GM10266 (cell line): ENCODE measurements around the gene FPGS.

Experiments used
- DNase-seq: peaks from one replicate; pipeline ENCODE4 v3.0.0; 2012; ENCODE audit errors: extremely low spot score
- TF ChIP-seq, protein P1 (sequence below): IDR thresholded peaks from 2 replicates; pipeline ENCODE4 v1.5.1; 2012; ENCODE audit warnings: mild to moderate bottlenecking, low read depth; ENCODE audit not compliant: control insufficient read depth, insufficient read depth; ENCODE audit errors: missing control alignments

FPGS gene

DNA sequence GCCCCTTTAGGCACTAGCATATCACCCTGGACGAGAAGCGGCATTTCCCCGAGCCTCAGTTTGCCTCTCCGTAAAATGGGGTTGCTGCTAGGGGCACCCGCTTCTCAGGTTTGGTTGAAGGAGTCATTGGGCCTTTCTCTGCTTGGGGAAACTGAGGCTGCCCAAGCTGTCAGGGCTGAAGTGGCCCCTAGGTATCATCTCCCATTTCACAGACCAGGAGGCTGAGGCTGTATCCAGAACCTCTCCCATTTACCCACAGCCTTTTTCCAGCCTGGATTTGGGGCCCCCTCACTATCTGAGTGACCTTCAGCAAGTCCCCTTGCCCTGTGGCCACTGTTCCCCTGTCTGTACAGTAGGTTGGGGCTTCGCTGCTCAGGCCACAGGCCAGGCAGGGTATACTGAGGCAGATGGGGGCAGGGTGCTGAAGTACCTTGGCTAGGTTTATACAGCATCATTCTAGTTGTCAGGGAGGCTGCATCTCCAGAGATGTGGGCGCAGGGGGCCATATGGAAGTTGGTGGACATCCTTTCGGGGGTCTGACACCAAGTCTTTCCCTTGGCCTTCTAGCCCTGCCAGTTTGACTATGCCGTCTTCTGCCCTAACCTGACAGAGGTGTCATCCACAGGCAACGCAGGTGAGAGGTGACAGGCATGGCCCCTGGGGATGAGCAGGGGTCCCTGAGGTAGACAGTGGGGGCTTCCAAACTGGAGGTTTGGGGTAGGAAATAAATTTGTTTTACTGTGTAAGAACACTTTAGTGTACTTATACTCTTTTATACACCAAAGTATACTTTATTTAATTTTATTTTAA is 7.9 kb downstream of the FPGS start:
- TF ChIP-seq, protein P1, sequence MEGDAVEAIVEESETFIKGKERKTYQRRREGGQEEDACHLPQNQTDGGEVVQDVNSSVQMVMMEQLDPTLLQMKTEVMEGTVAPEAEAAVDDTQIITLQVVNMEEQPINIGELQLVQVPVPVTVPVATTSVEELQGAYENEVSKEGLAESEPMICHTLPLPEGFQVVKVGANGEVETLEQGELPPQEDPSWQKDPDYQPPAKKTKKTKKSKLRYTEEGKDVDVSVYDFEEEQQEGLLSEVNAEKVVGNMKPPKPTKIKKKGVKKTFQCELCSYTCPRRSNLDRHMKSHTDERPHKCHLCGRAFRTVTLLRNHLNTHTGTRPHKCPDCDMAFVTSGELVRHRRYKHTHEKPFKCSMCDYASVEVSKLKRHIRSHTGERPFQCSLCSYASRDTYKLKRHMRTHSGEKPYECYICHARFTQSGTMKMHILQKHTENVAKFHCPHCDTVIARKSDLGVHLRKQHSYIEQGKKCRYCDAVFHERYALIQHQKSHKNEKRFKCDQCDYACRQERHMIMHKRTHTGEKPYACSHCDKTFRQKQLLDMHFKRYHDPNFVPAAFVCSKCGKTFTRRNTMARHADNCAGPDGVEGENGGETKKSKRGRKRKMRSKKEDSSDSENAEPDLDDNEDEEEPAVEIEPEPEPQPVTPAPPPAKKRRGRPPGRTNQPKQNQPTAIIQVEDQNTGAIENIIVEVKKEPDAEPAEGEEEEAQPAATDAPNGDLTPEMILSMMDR = no peak
- no peak for DNase-seq

DNA sequence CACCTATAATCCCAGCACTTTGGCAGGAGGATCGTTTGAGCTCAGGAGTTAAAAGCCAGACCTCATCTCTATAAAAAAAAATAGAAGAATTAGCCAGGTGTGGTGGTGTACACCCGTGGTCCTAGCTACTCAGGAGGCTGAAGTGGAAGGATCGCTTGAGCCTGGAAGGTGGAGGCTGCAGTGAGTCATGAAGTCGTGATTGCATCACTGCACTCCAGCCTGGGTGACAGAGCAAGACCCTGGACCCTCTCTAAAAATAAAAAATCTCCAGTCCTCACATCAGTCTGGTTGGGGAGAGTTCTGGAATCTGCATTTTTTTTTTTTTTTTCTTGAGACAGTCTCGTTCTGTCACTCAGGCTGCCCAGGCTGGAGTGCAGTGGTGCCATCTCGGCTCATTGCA is 9.3 kb downstream of the FPGS start:
- TF ChIP-seq, protein P1 = no peak
- no peak for DNase-seq

DNA sequence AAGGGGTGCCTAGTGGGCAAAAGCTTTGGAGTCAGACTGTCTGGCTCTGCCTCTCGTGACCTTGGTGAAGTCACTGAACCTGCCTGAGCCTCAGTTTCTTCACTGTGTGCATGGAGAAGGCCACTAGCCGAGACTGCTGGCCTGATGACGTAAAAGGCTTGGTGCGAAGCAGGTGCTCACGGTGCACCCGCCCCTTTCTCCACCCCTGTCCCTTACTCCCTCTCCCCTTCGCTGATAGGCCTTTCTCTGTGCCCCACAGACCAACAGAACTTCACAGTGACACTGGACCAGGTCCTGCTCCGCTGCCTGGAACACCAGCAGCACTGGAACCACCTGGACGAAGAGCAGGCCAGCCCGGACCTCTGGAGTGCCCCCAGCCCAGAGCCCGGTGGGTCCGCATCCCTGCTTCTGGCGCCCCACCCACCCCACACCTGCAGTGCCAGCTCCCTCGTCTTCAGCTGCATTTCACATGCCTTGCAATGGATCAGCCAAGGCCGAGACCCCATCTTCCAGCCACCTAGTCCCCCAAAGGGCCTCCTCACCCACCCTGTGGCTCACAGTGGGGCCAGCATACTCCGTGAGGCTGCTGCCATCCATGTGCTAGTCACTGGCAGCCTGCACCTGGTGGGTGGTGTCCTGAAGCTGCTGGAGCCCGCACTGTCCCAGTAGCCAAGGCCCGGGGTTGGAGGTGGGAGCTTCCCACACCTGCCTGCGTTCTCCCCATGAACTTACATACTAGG is 10.4 kb downstream of the FPGS start:
- no peak for DNase-seq
- TF ChIP-seq, protein P1 = no peak

DNA sequence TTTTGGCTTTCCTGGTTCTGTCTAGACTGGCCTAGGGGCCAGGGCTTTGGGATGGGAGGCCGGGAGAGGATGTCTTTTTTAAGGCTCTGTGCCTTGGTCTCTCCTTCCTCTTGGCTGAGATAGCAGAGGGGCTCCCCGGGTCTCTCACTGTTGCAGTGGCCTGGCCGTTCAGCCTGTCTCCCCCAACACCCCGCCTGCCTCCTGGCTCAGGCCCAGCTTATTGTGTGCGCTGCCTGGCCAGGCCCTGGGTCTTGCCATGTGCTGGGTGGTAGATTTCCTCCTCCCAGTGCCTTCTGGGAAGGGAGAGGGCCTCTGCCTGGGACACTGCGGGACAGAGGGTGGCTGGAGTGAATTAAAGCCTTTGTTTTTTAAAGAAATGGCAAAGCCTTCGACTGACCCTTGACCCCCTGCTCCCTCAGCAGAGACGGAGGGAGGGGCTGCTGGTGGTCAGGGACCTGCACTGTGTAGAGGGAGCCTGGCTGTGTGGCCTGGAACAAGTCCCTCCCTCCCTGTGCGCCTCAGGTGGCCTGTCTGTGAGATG is 11.1 kb downstream of the FPGS start:
- TF ChIP-seq, protein P1 = no peak
- DNase-seq = no peak

DNA sequence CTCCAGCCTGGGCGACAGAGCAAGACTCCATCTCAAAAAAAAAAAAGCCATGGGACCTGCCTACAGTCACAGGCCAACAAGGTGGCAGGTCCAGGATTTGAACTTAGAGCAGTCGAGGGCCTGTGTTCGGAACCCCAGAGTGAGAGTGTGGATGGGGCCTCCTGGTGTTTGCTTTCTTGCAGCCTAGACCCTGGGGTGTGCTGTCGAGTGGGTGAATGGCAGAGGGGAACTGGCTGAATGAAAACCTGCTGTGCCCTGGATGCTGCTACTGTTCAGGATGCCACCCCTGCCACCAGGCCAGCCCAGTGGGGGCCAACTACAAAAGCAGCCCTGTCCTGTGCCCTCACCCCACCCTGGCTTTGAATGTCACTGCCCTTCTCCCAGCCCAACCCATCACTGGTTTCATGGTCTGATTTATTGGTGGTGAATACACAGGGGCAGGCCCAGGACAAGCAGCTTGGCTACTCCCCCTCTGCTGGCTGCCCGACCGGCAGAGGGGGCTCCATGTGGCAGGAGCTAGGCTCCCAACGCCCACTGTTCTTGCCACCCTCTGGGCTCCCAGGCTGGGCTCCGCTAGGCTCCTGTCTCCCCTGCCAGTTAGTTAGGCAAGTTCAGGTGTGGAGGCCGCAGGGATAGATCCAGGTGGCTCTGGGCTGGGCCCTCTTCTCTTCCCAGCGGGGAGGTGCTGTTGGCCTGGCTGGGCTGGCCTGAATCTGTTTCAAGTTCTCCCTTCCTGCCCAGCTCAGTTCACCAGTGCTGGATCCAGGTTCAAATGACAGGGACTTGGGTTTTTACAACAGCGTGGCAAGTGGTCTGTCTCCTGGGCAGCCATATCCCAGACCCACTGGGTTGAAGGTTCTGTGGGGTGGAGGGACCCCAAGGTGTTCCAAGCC is 12.2 kb downstream of the FPGS start:
- DNase-seq = no peak
- TF ChIP-seq, protein P1 = no peak

DNA sequence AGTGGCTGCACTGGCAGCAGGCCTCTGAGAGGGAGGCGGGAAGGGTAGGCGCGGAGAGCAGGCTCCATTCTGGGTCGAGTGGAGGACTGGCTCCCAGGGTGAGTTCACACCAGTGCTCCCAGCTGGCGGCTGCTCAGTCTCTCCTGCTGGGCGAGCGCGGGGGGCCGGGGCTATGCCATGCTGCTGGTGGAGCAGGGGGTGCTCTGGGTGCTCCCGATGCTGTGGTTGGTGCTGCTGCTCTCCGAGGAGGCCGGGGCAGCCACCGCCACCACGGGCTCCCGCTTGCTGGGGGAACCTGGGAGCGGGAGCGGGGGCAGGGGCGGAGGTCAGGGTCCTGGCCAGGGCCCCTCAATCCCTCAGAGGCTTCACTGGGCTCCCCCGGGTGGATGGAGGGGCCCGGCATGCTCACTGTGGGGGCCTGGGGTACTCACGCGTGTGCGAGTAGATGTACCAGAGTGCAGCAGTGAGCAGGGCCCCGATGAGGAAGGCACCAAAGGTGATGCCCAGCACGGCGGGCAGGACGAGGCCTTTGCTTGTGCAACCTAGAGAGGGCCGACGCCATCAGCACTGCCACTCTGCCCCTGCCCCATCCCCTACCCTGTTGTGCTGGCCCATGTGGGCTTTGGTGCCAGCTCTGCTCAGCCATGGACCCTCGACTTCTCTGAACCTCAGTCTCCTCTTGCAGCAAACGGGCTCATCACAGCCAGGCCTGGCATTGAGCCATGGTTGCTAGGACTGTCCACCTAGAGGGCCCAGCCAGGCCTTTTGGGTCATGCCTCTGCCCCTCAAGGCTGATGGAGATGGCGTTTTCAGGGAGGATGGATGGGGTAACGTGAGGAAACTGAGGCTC is 13.1 kb downstream of the FPGS start:
- DNase-seq = no peak
- TF ChIP-seq, protein P1 = no peak
